Measurements from ENCODE around the gene PNLDC1.

PNLDC1 gene

GRCh38 chr6:159800141-159800865 is at the start of gene PNLDC1:
Gene PNLDC1 (plus strand): TSS chr6:159800276. CDS start chr6:159800308, 32 bp downstream.
- no peak for DNase-seq

GRCh38 chr6:159751448-159751847 is 48.6 kb upstream of the PNLDC1 start:
- DNase-seq = no peak

GRCh38 chr6:159753081-159753872 is 46.8 kb upstream of the PNLDC1 start:
- no peak for DNase-seq

GRCh38 chr6:159754401-159754800 is 45.7 kb upstream of the PNLDC1 start:
- no peak for DNase-seq

GRCh38 chr6:159754959-159755914 is 44.8 kb upstream of the PNLDC1 start:
- no peak for DNase-seq

GRCh38 chr6:159756508-159756907 is 43.6 kb upstream of the PNLDC1 start:
- no peak for DNase-seq

- DNase-seq = no peak
These were observed 41.8 kb upstream of the PNLDC1 start for GRCh38 chr6:159758031-159759001.

GRCh38 chr6:159759645-159760044 is 40.4 kb upstream of the PNLDC1 start:
- no peak for DNase-seq

GRCh38 chr6:159760602-159761057 is 39.4 kb upstream of the PNLDC1 start:
- no peak for DNase-seq

- no peak for DNase-seq
These were observed 38.8 kb upstream of the PNLDC1 start for GRCh38 chr6:159761129-159761872.

GRCh38 chr6:159761873-159762680 is 38.0 kb upstream of the PNLDC1 start, which contains the start of gene ACAT2:
Gene ACAT2 (plus strand): TSS chr6:159762045. CDS start chr6:159762088, 43 bp downstream.
- peak; percentile 56 for DNase-seq

GRCh38 chr6:159762681-159763293 is 37.3 kb upstream of the PNLDC1 start:
- no peak for DNase-seq

GRCh38 chr6:159766906-159767305 is 33.2 kb upstream of the PNLDC1 start:
- no peak for DNase-seq

GRCh38 chr6:159769470-159769869 is 30.6 kb upstream of the PNLDC1 start:
- no peak for DNase-seq

- no peak for DNase-seq
These were observed 27.9 kb upstream of the PNLDC1 start for GRCh38 chr6:159772196-159772595.

- DNase-seq = no peak
These were observed 22.7 kb upstream of the PNLDC1 start for GRCh38 chr6:159777240-159777904.

- DNase-seq = no peak
These were observed 21.9 kb upstream of the PNLDC1 start for GRCh38 chr6:159778131-159778530.

- DNase-seq = no peak
These were observed 21.5 kb upstream of the PNLDC1 start for GRCh38 chr6:159778542-159779103.

- no peak for DNase-seq
These were observed 11.8 kb upstream of the PNLDC1 start for GRCh38 chr6:159788276-159788675.
